GM23248 (cell line): ENCODE results near the gene FNTB.

Experiments used
- EZH2 ChIP-seq: fragments of 200-600 bp; sonication (generic); IDR thresholded peaks from 2 replicates; pipeline ENCODE4 v1.6.1; 2018; ENCODE audit warnings: antibody characterized with exemption, mild to moderate bottlenecking; ENCODE audit not compliant: insufficient read depth, poor library complexity, severe bottlenecking
- EZH2phosphoT487 ChIP-seq: fragments of 200-600 bp; sonication (generic); IDR thresholded peaks from 2 replicates; pipeline ENCODE4 v1.6.1; 2018; ENCODE audit warnings: antibody characterized with exemption, moderate library complexity, mild to moderate bottlenecking, low read depth; ENCODE audit not compliant: insufficient read depth

DNA sequence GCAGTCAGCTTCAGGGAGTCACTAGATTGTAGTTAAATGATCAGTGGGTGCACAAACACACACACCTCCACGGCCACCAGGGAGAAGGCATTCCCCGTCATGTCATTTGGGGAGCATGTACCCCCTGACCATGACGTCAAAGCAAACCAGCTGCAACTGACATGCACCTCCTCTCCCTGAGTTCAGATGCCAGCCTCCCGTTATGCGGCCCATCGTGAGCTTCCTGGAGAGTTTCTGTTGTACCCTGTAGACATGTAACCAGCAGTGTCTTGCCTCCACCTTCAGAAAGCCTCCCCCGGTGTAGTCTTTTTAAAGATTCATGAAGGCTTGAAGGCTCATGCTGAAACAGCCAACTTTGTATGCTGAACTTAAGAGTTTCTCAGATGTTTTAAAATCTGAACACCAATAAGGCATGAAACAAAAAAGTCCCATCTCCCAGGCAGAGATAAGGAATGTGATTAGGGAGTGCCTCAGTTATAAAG lies 54.8 kb downstream of the FNTB start:
- TF ChIP-seq EZH2 (no peak), EZH2phosphoT487 (no peak)
